ENCODE results near the gene MBL2.

The MBL2 gene

DNA sequence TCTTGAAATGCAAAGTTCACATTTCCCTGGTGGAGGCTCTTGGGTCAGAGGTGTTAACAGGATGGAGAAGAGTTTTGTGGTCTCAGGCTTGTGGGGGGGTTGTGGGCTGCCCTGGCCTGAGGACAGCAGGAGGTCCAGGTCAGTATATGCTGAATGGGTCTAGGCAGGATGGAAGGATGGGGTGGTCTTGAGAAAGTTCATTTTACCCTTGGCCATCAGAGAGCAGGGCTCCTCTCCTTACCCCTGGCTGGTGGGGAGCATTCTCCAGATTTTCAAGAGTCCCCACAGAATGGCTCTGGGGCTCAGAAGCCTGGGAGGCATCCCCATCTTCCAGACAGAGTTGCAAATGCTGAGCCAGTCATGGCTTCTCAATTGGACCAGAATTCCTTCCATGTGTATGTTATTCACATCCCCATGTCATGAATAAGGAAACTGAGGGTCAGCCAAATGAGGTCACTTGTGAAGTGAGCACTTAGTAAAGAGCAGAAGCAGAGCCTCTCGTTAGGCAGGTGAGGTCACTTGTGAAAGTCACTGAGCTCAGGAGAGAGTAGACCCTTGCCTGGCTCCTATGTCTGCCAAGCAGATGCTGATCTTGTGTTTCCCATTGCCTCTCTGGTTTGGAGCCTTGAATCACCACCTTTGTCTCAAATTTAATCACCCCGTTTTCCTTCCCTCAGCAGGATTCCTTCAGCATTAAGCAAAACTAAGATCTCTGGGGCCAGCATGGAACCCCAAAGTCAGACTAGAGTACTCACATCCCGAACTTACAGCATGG is 33.0 kb downstream of the MBL2 start:
- no peak for DNase-seq

DNA sequence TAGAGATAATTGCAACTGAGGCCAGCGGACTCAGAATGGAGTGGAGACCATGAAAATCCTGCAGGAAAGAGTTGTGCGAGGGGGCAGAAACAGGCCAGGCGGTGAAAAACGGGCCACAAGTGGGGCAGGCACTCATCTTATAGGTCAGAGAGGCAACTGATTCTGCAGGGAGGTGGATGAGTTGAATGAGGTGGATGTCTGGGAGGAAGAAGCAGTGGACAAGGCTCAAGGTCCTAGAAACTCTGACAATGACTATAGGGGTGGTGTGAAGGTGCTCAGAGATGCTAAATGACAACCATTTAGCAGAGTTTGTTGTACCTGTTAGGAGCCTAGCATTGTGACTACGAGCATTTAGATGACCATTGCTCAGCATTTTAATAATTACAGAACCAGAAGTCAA is 33.6 kb downstream of the MBL2 start:
- no peak for DNase-seq

DNA sequence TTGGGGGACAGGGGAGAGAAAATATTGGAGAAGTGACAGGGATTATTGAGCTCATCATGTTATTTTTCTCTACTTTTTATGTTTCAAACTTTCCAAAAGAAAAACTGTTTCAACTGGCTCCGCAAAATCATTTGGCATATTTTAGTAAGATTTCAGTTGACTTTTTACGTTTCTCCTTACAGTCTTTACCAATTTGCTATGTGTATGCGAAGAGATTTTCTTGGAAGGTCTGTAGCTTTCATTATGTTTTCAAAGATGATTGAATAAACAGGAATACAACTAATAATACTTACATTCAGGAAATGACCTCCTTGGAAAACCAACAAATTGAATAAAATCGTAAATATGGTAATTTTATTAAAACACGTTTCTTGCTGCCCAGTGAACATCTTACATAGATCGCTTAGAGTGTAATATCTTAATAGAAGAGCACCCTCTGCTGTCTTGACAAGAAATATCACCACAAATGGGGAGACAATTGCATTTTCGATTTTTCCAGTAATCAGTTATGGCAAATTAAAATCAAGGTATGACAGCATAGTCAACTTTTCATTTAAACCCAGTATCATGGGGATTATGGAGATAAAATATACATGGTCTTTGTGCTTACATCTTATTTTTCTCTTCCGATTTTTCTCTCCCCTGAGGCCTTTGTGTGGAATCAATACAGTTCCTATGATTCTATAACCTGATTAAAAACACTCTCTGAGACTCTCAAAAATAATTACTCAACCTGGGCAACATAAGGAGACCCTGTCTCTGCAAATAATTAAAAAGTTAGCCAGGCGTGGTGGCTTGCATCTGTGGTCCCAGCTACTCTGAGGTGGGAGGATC is 43.1 kb downstream of the MBL2 start:
- no peak for DNase-seq

DNA sequence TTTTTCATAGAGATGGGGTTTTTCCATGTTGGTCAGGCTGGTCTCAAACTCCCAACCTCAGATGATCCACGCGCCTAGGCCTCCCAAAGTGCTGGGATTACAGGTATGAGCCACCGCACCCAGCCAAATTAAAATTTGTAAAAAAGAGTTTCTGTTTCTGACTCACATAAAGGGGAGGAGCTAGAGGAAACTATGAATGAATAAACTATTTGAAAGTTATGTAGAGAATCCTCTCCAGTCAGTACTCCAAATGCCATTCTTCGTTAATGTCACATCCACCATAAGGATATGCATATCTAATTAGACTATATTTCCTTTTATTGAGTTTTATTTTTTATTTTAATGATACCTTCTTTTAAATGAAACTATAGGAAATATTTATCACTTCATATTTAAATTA is 52.6 kb downstream of the MBL2 start:
- DNase-seq = no peak

All from GF-D8 (cell line).